Fibroblast of villous mesenchyme (primary cell): Measurements from ENCODE around the gene CCDC90B. TPM values are rescaled to one million over a fixed set of nuclear protein-coding genes. Genes with fewer than 3 reads are reported as not detected.

Experiments
- DNase-seq: peaks from one replicate; pipeline ENCODE4 v3.0.0-alpha.2; 2010; ENCODE audit warnings: low read depth
- H3K4me3 ChIP-seq: 2 replicates; pipeline ENCODE4 v1.5.1; 2011; ENCODE audit warnings: low read depth, mild to moderate bottlenecking, low read length
- CTCF ChIP-seq: IDR thresholded peaks from 2 replicates; pipeline ENCODE4 v1.5.1; 2012; ENCODE audit warnings: low read depth, mild to moderate bottlenecking, low read length; ENCODE audit not compliant: insufficient read depth
- total RNA-seq: library from RNA; depleted of rRNA; stranded (reverse); fragments of >200 nt; gene quantifications from 2 replicates; pipeline ENCODE4 v1.2.3, GENCODE V29; 2012

CCDC90B gene
- total RNA-seq, 1 donor: 73.0 TPM

- DNase-seq: no peak
- TF ChIP-seq CTCF: no peak
These were observed 906 bp downstream of the CCDC90B start for GRCh38 chr11:83285151-83285770.

GRCh38 chr11:83284501-83285150, 1.5 kb downstream of the CCDC90B start:
- no peak for TF ChIP-seq CTCF
- H3K4me3 ChIP-seq: peak overlapping the region; percentile 64
- no peak for DNase-seq

More at GRCh38 chr11:83285151-83285770, 906 bp downstream of the CCDC90B start:
- H3K4me3 ChIP-seq: peak overlapping the region; percentile 64

GRCh38 chr11:83282084-83282716, 4.0 kb downstream of the CCDC90B start:
- TF ChIP-seq CTCF: no peak
- H3K4me3 ChIP-seq: no peak overlapping the region
- DNase-seq: no peak

- no peak for TF ChIP-seq CTCF
- H3K4me3 ChIP-seq: no peak overlapping the region
- no peak for DNase-seq
These were observed 5.9 kb downstream of the CCDC90B start for GRCh38 chr11:83280256-83280655.

- no peak for DNase-seq
- H3K4me3 ChIP-seq: no peak overlapping the region
- TF ChIP-seq CTCF: no peak
These were observed 7.8 kb downstream of the CCDC90B start for GRCh38 chr11:83278351-83278750.

- H3K4me3 ChIP-seq: no peak overlapping the region
- no peak for TF ChIP-seq CTCF
- no peak for DNase-seq
These were observed 10.1 kb downstream of the CCDC90B start for GRCh38 chr11:83275888-83276641.
